Bronchial epithelial cell (primary cell): ENCODE measurements around the gene LCNL1. TPM values are rescaled to one million over a fixed set of nuclear protein-coding genes. Genes with fewer than 3 reads are reported as not detected.

Source experiments
- DNase-seq: peaks from one replicate; pipeline ENCODE4 v3.0.0-alpha.2; 2010; ENCODE audit warnings: low read depth
- FAIRE-seq: peaks from 2 replicates; lab custom pipeline; 2011; peaks lifted over from hg19 to GRCh38; lab: Jason Lieb, UNC
- H3K27me3 ChIP-seq: 2 replicates; pipeline ENCODE4 v1.5.1; 2011; ENCODE audit warnings: low read length; ENCODE audit not compliant: control insufficient read depth, insufficient read depth
- H3K36me3 ChIP-seq: 2 replicates; pipeline ENCODE4 v1.5.1; 2011; ENCODE audit warnings: low read length; ENCODE audit not compliant: control insufficient read depth, insufficient read depth
- H3K4me3 ChIP-seq: 2 replicates; pipeline ENCODE4 v1.5.1; 2011; ENCODE audit warnings: mild to moderate bottlenecking, low read depth, low read length, control low read depth
- CTCF ChIP-seq: IDR thresholded peaks from 2 replicates; pipeline ENCODE4 v1.5.1; 2011; ENCODE audit warnings: mild to moderate bottlenecking, moderate library complexity, low read length, control low read depth, inconsistent platforms; ENCODE audit not compliant: insufficient read depth, severe bottlenecking
- total RNA-seq: library from RNA; depleted of rRNA; stranded (reverse); fragments of >200 nt; gene quantifications from 2 replicates; pipeline ENCODE4 v1.2.1, GENCODE V29; 2014

LCNL1 gene
- total RNA-seq, 1 donor from 2014 or later = not detected

- TF ChIP-seq CTCF = no peak
- FAIRE-seq = peak; percentile 55
- Histone ChIP-seq H3K36me3 (no peaks in the 10 kb centered on the region), H3K4me3 (no peak overlapping the region), H3K27me3 (no peaks in the 10 kb centered on the region)
- DNase-seq = peak; percentile 15
These were observed 7.8 kb upstream of the LCNL1 start for GRCh38 chr9:136974817-136975535.

- Histone ChIP-seq H3K4me3 (no peak overlapping the region), H3K36me3 (no peaks in the 10 kb centered on the region), H3K27me3 (no peaks in the 10 kb centered on the region)
- FAIRE-seq (no peak), DNase-seq (no peak)
- no peak for TF ChIP-seq CTCF
These were observed 7.1 kb upstream of the LCNL1 start for GRCh38 chr9:136975644-136976043.

GRCh38 chr9:136977223-136977622 lies 5.6 kb upstream of the LCNL1 start, which contains the start of gene PTGDS:
Gene PTGDS (plus strand): TSS chr9:136977504. CDS start chr9:136977579, 75 bp downstream.
- FAIRE-seq (no peak), DNase-seq (no peak)
- TF ChIP-seq CTCF = no peak
- Histone ChIP-seq H3K36me3 (no peaks in the 10 kb centered on the region), H3K27me3 (no peaks in the 10 kb centered on the region), H3K4me3 (peak within 1 kb of the TSS; percentile 49)

- no peak for TF ChIP-seq CTCF
- Histone ChIP-seq H3K36me3 (no peaks in the 10 kb centered on the region), H3K4me3 (peak overlapping the region; percentile 49), H3K27me3 (no peaks in the 10 kb centered on the region)
- no peak for FAIRE-seq
- DNase-seq = no peak
These were observed 5.1 kb upstream of the LCNL1 start for GRCh38 chr9:136977649-136978072.

GRCh38 chr9:136978073-136978864 lies 4.5 kb upstream of the LCNL1 start:
- H3K36me3 ChIP-seq = no peaks in the 10 kb centered on the region
- DNase-seq (peak; percentile 0), FAIRE-seq (no peak)
- H3K27me3 ChIP-seq = no peaks in the 10 kb centered on the region
- no peak for TF ChIP-seq CTCF
- peak overlapping the region; percentile 49 for H3K4me3 ChIP-seq
